HG03095 (cell line): ENCODE data around the gene VPS52.
A peak's percentile ranks its signal among the peaks of the same experiment; 100 is the strongest.

Source experiments
- ATAC-seq: cut with Tn5 transposase; IDR thresholded peaks from one replicate; pipeline ENCODE4 v1.9.1; 2021; ENCODE audit warnings: moderate library complexity; ENCODE audit not compliant: unreplicated experiment

The VPS52 gene

GRCh38 chr6:33212857-33213165 is 58.9 kb downstream of the VPS52 start:
- no peak for ATAC-seq

- no peak for ATAC-seq
Measured at GRCh38 chr6:33211666-33212422, 59.8 kb downstream of the VPS52 start.

- no peak for ATAC-seq
Measured at GRCh38 chr6:33211136-33211535, 60.5 kb downstream of the VPS52 start.

GRCh38 chr6:33209856-33210255 is 61.8 kb downstream of the VPS52 start:
- ATAC-seq = no peak

- ATAC-seq = peak; percentile 42
Measured at GRCh38 chr6:33208091-33208967, 63.3 kb downstream of the VPS52 start, which contains the start of gene RING1. Gene RING1, plus strand, starts transcription at chr6:33208500. Its CDS starts 323 bp downstream, at chr6:33208823.

GRCh38 chr6:33207552-33208090 is 64.1 kb downstream of the VPS52 start:
- no peak for ATAC-seq

GRCh38 chr6:33206864-33207551 is 64.7 kb downstream of the VPS52 start:
- no peak for ATAC-seq

GRCh38 chr6:33206027-33206863 is 65.4 kb downstream of the VPS52 start:
- ATAC-seq = no peak

GRCh38 chr6:33205191-33206026 is 66.3 kb downstream of the VPS52 start:
- ATAC-seq = no peak

GRCh38 chr6:33204415-33205190 is 67.1 kb downstream of the VPS52 start, which contains the start of gene HSD17B8:
Gene HSD17B8, plus strand, starts transcription at chr6:33204655. Its CDS starts 14 bp downstream, at chr6:33204669.
- peak; percentile 45 for ATAC-seq

- ATAC-seq = no peak
Measured at GRCh38 chr6:33204165-33204414, 67.6 kb downstream of the VPS52 start.

GRCh38 chr6:33203443-33204164 is 68.1 kb downstream of the VPS52 start:
- ATAC-seq = no peak

- ATAC-seq = no peak
Measured at GRCh38 chr6:33202799-33203198, 68.9 kb downstream of the VPS52 start.

- no peak for ATAC-seq
Measured at GRCh38 chr6:33201935-33202334, 69.7 kb downstream of the VPS52 start.

- no peak for ATAC-seq
Measured at GRCh38 chr6:33201147-33201545, 70.5 kb downstream of the VPS52 start.
